C4-2B (cell line): ENCODE results near the gene ACKR2.

ENCODE experiments used
- CTCF ChIP-seq: fragments of 450-650 bp; conservative IDR thresholded peaks from 2 replicates; pipeline ENCODE4 v1.5.1; 2017; ENCODE audit warnings: mild to moderate bottlenecking
- ZFX ChIP-seq: fragments of 450-650 bp; IDR thresholded peaks from 2 replicates; pipeline ENCODE4 v1.6.1; 2017

GRCh38 chr3:42887084-42887483 lies 77.8 kb downstream of the ACKR2 start:
- no peak for TF ChIP-seq CTCF
- no peak for TF ChIP-seq ZFX
